Measurements from ENCODE around the gene RNF149.
"Not testable (repeated sequence)": the region's sequence is repeated elsewhere in the genome, so short reads cannot be mapped to it uniquely, and the experiment has no call there.

RNF149 gene, protein sequence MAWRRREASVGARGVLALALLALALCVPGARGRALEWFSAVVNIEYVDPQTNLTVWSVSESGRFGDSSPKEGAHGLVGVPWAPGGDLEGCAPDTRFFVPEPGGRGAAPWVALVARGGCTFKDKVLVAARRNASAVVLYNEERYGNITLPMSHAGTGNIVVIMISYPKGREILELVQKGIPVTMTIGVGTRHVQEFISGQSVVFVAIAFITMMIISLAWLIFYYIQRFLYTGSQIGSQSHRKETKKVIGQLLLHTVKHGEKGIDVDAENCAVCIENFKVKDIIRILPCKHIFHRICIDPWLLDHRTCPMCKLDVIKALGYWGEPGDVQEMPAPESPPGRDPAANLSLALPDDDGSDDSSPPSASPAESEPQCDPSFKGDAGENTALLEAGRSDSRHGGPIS

DNA sequence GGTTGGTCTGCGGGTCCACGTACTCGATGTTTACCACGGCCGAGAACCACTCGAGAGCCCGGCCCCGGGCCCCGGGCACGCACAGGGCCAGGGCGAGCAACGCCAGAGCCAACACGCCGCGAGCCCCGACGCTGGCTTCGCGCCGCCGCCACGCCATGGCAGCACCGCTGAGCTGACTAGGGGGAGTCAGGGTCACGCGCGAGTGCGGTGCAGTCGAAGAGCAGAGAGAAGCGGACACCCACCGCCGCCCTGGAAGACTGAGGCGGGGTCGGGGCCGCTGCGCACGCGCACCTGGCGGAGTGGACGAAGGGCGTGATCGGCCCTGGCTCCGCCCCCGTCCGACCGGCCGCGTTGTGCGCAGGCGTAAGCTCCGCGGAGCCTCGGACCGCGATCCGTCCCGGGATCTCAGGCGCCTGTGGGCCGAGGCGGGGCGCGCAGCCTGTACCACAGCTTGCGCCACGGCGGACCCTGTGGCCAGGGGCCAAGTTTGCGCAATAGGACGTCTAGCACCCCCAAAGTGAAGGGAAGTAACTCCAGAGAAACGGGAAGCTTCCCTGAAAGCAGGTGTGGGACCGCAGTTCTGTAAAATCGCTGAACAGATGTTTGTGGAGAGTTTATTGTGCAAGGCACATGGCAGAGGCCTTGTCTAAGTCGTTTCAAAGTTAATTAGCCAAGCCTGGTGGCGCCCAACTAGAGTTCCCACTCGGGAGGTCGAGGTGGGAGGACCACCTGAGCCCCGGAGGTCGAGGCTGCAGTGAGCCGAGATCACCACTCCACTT is at the start of gene RNF149:
RNF149 (minus strand) TSS at position 270 of the 779 bp plus-strand sequence; CDS start at position 157, 113 bp downstream.
- peak; percentile 93 for DNase-seq

DNA sequence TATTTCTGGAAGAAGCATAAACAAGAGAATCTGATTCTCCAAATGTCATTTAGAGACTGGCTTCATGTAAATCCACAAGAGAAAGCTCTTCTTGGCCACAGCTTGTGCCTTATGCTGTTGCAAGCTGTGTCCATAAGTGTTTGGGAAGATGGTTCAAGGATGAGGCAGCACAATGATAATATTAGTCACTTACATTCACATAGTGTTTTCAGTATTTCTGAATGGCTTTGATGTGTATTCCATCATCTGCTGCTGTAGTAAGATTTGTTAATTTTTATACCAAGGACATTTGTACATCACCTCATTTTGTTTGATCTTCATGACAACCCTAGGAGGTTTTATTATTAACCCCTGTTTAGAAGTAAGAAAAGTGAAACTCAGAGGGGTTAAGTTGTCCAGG is 48.9 kb upstream of the RNF149 start:
- DNase-seq = no peak

DNA sequence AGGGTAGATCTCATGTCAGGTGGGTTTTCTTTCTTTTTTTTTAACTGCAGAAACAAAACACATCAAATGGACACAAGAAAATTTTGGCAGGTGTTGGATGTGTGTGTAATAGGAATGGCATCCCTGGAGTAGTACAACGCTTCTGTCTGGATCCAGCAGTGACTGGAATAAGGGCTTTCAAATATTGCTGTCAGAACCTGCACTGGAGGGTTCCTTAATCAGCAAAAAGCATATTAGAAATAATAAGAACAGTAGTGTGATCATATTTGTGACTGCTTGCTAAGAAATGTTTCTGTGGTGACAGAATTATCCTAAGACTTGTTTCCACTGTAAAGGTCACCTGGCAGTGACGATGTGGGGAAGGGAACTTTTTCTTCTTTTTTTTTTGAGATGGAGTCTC is 48.0 kb upstream of the RNF149 start:
- DNase-seq = no peak

DNA sequence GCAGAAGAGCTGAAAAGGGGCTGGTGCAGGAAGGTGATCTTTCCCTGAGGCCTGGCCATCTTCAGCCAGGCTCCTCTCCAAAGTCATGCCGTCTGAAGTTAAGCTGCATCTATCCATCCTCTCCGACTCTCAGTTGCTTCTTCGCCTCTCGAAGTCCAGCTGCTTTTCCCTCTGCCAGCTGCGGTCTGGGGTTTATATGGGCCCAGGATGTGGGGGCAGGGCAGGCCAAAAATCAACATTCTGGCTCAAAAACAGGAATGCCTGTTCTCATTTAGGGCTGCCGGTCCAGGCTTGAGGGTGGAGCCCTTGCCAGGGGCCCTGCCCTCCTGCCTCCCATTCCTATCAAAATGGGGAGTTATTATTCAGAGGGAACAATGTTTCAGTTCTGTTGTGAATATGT is 47.6 kb upstream of the RNF149 start:
- no peak for DNase-seq

DNA sequence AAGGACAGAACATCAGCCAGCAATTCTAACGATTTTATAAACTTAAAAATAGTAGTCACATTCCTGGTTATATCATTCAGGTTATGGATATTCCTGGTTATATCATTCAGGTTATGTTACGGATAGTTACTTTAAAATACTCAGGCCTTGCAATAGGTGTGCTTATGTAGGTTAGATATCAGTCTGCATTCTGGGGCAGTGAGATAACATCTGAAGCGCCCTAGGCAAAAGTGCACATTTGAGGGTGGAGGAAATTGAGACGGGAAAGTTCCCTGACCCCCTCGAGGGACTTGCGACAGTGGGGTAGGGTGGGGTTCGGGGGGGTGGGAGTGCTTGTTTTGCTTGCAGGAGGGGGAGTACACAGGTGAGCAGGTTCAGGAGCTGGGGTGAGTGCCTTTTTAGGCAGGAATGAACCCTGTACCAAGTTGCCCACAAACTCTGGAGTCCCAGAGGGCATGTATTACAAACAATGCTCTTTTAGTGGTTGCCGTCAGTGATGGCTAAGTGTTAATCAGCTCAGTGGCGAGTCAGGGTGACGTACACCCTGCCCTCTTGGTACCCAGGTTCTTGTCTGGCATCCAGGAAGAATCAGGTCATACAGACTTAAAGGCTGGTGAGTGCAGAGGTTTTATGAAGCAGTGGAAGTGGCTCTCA is 47.0 kb upstream of the RNF149 start:
- DNase-seq = no peak

DNA sequence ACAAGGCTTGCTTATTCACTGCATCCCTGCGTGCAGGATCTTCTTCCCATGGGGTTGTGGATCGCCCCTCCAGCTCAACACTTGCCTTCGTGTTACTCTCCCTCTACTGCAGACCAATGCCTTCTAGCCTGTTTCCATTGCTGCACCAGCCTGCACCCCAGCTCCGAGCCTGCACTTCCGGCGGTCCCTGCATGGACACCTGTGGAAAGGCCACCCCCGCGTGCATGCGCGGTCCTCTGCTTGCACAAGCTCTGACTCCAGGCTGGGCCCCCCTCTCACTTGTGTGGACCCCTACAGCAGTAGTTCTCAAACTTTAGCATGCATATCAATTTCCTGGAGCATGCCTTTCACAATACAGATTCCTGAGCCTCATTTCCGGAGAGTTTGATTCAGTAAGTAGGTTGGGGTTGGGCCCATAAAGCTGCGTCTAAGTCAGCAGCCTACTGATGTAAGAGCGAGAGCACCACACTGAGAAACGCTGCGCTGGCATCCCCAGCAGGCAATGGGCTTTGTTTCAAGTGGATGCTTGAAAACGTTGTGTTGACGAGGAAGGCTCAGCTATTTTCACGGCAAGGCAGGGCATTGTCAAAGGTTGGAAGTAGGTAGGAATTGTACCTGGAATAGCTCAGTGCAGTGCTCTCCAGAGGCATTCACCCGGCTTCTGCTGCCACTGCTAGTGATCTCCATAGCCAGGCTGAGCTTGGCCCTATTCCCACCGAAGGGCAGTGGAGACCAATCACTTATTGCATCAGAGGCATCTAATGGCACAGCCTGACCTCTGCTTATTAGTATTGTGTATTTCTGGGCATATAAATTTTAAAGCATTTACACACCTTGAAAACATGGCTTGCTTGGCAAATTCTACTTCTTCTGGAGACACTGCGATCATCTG is 46.2 kb upstream of the RNF149 start:
- no peak for DNase-seq

DNA sequence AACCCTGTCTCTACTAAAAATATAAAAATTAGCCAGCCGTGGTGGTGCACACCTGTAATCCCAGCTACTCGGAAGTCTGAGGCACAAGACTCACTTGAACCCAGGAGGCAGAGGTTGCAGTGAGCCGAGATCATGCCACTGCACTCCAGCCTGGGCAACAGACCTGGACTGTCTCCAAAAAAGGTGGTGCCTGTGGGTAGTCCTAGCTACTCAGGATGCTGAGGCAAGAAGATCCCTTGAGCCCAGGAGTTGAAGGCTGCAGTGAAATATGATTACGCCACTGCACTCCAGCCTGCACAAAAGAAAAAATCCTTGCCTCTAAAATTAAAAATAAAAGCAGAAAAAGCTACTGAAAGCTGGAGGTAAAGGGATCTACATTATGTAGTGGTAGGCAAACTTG is 44.1 kb upstream of the RNF149 start:
- not testable (repeated sequence) for DNase-seq

DNA sequence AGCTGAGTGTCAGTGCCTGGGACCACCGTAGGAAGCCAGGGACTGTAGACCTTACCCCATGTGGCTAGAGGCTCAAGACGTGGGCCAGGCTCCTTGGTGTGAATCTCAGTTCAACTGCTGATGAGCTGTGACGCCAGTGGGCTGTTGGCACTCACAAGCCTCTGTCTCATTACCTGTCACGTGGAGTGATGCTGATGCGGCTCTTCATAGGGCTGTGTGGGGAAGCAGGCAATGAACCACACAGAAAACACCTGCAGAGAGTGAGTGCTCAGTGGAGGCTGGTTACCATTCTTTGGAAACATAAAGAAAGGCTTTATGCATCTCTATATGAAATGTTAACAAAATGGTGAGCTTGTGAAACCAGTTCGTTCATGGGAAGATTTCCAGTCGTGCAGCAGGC is 42.7 kb upstream of the RNF149 start:
- DNase-seq = no peak

DNA sequence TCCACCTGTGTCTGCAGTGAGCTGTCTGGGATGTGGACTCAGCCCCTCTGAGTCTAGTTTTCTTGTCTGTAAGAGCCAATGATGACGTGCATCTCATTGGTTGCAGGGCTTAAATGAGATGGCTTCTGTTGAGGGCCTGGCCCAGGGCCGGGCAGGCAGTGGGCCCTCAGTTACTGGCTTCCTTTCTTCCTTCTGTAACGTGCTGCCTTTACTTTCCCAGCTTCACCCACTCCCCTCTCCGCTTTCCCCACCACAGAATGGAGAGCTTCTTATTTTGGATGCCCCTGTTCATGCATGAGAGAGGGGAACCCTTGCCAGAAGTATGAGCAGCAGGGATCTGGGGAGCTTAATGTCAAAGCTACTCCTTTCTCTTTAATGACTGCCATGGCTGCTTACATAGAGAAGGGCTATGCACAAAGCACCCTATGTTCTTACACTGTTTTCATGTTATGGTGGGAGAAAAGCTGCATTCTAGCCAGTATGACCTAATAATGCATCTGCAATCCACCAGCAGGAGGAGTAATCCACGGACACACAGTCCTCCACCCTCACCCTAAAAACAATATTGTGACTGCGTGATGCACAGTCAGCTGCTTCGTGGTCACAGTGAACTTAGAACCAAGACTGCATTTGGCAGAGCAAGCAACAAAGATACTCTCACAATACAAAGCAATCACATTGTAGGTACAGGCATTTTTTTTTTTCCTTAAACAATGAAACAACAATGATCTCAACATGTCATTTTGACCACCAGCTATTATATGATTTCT is 41.6 kb upstream of the RNF149 start:
- DNase-seq = no peak

DNA sequence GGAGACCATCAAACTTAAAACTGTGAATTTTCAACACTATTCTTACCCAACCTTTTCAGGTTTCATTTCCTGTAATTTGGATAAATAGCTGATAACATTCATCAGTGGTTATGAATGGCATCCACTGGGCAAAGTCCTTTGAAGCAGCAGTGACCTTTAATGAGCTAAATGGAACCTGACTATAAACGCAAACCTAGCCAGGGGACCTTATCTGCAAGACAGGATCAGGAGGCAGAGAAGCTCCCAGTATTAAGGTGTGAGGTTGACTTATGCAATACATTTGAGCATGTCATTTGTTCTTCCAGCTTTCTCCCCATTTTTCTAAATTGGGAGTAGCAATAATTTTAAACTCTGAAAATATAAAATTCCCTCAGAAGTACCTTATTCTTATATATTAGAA is 40.4 kb upstream of the RNF149 start:
- DNase-seq = no peak

DNA sequence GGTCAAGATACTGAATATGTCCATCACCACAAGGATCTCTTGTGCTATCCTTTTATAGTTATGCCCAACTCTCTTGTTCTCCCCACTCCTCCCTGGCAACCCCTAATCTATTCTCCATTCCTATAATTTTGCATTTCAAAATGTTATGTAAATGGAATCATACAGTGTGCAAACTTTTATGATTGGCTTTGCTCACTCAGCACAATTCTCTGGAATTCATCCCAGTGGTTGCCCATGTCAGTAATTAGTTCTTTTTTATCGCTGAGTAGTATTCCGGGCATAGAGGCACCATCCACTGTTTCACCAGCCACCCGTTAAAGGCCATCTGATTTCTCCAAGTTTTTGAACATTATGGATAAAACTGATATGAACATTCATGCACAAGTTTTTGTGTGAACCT is 38.4 kb upstream of the RNF149 start:
- DNase-seq = no peak

DNA sequence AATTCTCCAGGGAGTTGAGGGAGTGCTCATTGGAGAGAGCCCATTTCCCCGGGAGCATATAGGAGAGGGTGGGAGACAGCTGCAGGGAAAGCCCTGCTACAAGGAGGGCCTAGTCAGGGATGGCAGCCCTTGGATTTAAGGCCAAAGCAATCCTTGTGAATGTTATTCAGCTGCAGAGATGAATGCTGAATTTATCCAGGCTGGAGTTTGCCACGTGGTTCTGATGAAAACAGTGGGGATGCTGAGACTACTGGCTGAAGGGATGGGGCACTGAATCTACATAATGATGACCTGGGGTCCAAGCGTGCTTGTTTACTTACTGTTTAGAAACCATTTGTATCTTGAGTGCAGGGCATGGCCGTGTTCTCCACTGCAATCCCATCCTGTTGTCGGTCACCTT is 35.6 kb upstream of the RNF149 start:
- no peak for DNase-seq

DNA sequence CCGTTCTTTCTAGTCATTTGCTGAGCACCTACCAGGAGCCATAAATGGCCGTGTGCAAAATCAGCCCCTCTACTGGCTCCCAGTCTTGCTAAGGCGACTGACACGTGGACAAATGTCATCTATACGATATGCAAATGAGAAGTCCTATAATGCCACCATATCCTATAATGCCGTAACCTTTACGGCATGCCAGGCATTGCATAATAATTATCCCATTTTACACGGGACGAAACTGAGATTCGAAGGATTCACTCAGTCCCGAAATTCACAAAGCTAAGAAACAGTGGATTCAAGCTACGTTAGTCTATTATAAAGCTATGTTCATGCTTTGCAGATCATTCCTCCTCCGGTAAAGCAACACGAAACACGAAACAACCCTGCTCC is 34.1 kb upstream of the RNF149 start:
- DNase-seq = no peak

DNA sequence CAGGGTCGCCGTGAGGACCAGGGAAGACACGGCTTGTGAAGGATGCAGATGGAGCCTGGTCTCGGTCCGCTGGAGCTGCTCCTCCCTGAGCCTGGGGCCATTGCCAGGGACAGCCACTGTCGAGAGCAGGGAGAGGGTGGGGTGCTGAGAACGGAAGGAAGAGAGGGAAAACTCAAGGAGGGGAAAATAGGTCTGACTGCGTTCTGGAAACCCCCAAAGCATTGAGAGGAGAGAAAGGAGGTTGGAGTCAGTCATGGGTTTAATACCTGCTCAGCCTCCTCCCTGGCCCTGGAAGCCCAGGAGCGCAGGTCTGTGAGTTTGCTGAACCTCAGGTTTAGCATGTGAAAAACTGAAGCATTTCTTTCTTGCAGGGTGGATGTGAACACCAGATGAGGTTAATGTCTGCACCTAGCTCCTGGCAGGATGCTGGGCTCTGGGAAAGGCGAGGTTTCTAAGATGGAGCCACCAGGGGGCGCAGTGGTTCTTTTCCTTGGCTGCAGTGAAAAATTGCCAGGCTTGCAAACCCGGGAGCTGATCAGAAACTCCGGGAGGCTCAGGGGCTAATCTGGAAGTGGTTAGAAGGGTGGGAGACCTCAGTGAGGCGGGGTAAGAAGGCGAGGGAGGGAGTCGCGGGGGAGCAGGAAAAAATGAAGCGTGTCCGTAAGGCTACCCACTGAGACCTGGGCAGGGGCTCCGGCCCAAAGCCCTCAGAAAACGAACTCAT is 33.6 kb upstream of the RNF149 start:
- peak; percentile 84 for DNase-seq

DNA sequence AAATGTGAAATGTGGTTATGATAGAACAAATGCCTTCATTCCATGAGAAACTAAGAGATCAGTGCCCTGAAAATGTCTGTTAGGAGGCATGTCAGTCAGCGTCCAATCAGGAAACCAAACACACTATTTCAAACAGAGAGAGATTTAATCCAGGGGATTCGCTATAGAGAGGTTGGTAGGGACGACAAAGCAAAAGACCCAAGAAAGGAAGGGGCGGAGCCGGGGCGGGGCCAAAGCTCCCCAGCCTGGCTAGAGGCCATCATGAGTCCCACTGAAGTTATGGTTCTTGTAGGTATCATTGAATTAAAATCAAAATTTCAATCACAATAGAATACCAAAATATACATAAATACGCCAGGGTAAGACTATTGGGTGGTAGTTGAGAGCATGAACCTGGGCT is 32.9 kb upstream of the RNF149 start:
- DNase-seq = peak; percentile 68

DNA sequence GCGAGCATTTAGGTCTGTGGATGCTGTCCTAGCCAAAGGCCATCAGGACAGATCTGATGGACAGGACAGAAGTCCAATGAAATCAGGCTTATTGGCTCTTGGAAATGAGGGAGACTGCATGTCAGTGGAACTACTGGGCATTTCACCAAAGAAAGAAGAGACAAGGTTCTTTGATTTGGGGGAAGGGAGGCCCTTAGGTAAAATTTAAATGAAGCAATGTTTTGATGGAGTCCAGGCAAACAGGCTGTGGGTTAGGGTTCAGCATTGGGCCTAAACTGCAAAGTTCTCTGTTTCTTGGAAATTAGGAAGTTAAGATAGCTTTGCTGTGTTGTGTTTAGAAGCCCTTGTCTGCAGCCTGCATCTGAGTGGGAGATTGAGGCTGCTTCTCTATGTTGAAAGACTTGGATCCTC is 31.6 kb upstream of the RNF149 start:
- DNase-seq = no peak

DNA sequence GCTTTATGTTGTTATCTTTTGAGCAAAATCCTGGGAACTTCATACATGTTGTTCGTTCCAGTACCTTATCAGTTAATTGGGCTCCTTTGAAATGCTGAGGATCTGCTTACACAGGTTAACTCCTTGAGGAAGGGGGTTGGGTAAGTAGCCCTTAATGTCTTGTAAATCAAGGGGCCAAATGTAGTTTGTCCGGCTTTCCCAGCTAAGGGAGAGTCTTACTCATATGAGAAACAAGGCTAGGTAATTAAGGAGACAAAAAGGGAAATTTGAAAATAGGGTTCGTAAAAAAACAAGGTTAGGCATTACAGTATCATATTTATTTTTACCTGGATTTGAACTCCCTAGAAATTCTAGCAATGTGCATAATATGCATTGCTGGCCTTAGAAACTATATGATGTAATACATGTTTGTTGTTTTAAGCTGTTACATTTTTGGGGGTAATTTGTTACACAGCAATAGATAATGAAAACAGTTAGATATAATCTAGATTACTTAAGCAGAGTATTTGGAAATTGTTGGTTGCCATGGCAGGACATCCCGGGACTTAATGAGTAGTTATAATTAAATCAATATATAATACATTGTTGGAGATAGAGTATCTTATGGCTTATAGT is 30.9 kb upstream of the RNF149 start:
- DNase-seq = no peak

DNA sequence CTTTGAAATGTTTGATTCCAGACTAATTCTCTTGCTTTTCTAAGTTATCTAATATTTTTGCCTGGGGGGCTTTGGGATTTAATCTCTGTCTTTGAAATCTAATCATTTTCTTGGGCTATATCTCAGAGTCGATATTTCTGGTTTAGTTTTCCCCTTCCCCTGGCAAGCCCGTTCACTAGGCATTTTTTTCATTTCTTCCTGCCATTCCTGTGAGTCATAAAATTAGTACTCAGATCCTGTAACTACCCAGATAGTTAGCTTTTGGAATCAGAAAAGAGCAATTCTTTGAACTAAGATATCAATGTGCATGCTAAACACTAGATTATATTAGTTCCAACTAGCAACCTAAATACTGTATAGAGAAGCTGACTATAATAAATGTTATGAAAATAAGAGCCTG is 29.4 kb upstream of the RNF149 start:
- no peak for DNase-seq

DNA sequence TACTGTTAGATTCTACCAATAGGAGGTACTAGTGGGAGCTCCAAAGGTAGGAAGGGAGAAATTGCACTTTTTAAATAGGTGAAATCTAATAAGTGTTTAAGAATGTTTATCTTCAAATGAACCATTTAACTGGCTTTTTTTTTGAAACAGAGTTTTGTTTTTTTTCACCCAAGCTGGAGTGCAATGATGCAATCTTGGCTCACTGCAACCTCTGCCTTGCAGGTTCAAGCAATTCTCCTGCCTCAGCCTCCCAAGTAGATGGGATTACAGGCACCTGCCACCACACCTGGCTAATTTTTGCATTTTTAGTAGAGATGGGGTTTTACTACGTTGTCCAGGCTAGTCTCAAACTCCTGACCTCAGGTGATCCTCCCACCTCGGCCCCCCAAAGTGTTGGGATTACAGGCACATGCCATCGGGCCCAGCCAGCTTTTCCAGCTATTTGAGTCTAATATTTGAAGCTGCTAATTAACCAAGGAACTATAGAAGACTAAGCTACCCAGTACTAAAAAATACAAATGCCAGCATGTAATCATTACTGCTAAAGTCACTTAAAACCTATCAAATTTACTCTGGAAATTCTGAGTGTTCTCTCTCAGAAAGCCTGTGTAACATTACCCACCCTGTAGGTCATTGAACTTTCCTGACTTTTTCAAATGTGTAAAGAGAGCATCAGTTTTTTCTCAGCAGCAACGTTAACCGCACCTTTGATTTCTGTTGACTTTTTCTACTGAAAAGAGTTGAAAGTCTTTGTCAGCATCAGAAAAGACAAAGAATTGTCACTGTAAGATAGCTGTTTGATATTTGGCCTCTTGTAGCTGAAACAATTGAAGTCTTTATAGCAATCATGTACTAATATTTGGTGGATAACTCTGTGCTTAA is 24.6 kb upstream of the RNF149 start:
- no peak for DNase-seq

DNA sequence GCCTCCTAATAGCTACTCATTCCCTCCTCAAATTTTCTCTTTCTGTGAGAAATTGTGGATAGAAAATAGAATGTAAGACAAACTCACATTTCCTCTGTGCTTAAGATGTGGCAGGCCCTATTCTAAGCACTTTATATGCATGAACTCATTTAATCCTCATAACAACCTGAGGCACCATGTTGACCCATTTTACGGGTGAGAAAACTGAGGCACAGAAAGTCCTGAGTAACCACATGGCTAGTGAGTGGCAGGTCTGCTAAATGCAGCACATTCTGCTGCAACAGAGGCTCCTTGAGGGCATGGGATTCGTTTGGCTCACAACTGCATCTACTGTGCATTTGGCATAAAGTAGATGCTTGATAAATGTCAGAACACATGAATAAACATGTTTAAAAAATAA is 22.7 kb upstream of the RNF149 start:
- no peak for DNase-seq

Data from activated CD4-positive, alpha-beta T cell treated with anti-CD3 and anti-CD28 coated beads for 48 hours (primary cell).